ENCODE data around the gene PAFAH1B2. TPM values are rescaled to one million over a fixed set of nuclear protein-coding genes. Genes with fewer than 3 reads are reported as not detected.
A peak's percentile ranks its signal among the peaks of the same experiment; 100 is the strongest.

PAFAH1B2 gene
- total RNA-seq, 2 donors from 2014 or later = 72.5 to 126 TPM

GRCh38 chr11:117185736-117186430 is 41.8 kb downstream of the PAFAH1B2 start:
- Histone ChIP-seq H3K27me3 (replicated peaks; ENCODE audit: insufficient read depth) (no peaks in the 10 kb centered on the region), H3K27ac (peak overlapping the region; percentile 50 to 98), H3K9me3 (no peaks in the 10 kb centered on the region), H3K36me3 (peaks cover 12 to 27% of the 10 kb centered on the region in 2 donors), H3K4me1 (replicated peaks) (peaks cover 12% of the 10 kb centered on the region), H3K4me3 (no peak overlapping the region)
- WGBS = 73% methylated on average over 5 of the region's 5 CpGs
- DNase-seq (ENCODE audit: low spot score) = no peak
- TF ChIP-seq CTCF (IDR thresholded peaks at IDR 0.05) (no peak), POLR2A (IDR thresholded peaks at IDR 0.05) (no peak), POLR2AphosphoS5 (IDR thresholded peaks at IDR 0.05) (no peak)
- intact Hi-C loops (cut with DNase I) = no loop called here

- DNase-seq (ENCODE audit: low spot score) = no peak
- WGBS = 92% methylated on average over 4 of the region's 4 CpGs
- Histone ChIP-seq H3K27ac (peak overlapping the region in 1 of 2 donors; percentile 98), H3K36me3 (peaks cover 12 to 27% of the 10 kb centered on the region in 2 donors), H3K4me1 (replicated peaks) (peaks cover 9% of the 10 kb centered on the region), H3K4me3 (no peak overlapping the region), H3K9me3 (no peaks in the 10 kb centered on the region), H3K27me3 (replicated peaks; ENCODE audit: insufficient read depth) (no peaks in the 10 kb centered on the region)
- intact Hi-C loops (cut with DNase I) = no loop called here
- TF ChIP-seq CTCF (IDR thresholded peaks at IDR 0.05) = no peak
Measured at GRCh38 chr11:117186431-117186761, 42.3 kb downstream of the PAFAH1B2 start.

DNA sequence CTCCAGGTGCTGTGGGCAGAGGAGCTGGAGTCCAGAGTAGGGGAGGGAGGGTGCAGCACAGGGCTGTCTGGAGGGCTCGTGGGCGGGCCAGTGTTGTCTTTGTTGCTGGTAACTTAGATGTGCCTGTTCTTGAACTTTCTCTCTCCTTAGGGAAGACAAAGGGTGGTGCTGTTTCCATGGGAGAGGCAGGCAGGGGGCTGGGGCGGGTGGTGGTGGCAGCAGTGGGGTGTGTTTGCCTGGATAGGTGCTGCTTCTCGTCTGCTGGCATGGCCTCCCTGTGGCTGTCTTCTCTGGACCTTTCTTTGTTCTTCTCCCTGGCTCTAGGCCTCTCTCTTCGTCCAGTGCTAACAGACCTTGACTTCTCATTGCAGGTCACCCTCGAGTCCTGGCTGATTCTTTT is 42.9 kb downstream of the PAFAH1B2 start:
- intact Hi-C loops (cut with DNase I) = no loop called here
- peaks cover 5% of the 10 kb centered on the region for H3K4me1 ChIP-seq (replicated peaks)
- no peak overlapping the region for H3K4me3 ChIP-seq
- H3K27ac ChIP-seq = peak overlapping the region in 1 of 2 donors; percentile 98
- H3K9me3 ChIP-seq = no peaks in the 10 kb centered on the region
- H3K36me3 ChIP-seq = peaks cover 14 to 29% of the 10 kb centered on the region in 2 donors
- no peaks in the 10 kb centered on the region for H3K27me3 ChIP-seq (replicated peaks; ENCODE audit: insufficient read depth)
- DNase-seq (ENCODE audit: low spot score) = no peak
- no peak for TF ChIP-seq CTCF (IDR thresholded peaks at IDR 0.05)
- no peak for TF ChIP-seq POLR2A (IDR thresholded peaks at IDR 0.05)
- no peak for TF ChIP-seq POLR2AphosphoS5 (IDR thresholded peaks at IDR 0.05)
- WGBS = 62% methylated on average over 6 of the region's 6 CpGs

DNA sequence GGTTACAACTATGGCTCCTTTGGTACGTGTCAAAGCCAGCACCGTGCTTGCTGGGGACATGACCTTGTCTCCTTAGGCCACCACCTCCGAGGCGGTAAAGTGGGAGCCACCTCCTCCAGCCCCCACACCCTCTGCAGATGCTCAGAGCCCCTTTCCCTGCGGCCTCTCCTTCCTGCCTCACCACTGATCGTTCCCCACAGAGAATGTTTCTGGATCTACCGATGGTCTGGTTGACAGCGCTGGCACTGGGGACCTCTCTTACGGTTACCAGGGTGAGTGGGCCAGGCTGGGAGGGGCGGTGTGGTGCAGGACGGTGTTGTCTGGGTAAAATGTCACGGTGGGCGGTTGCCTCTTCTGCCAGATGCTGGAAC is 43.3 kb downstream of the PAFAH1B2 start:
- no peak for DNase-seq (ENCODE audit: low spot score)
- intact Hi-C loops (cut with DNase I) = no loop called here
- Histone ChIP-seq H3K36me3 (peaks cover 18 to 33% of the 10 kb centered on the region in 2 donors), H3K27me3 (replicated peaks; ENCODE audit: insufficient read depth) (no peaks in the 10 kb centered on the region), H3K27ac (peak overlapping the region in 1 of 2 donors; percentile 98), H3K4me3 (no peak overlapping the region), H3K9me3 (no peaks in the 10 kb centered on the region), H3K4me1 (replicated peaks) (peaks cover 5% of the 10 kb centered on the region)
- 90% methylated on average over 13 of the region's 13 CpGs for whole genome bisulfite sequencing
- no peak for TF ChIP-seq CTCF (IDR thresholded peaks at IDR 0.05)
- TF ChIP-seq POLR2AphosphoS5 (IDR thresholded peaks at IDR 0.05) = no peak
- TF ChIP-seq POLR2A (IDR thresholded peaks at IDR 0.05) = no peak

GRCh38 chr11:117187799-117188481 is 43.9 kb downstream of the PAFAH1B2 start:
- peaks cover 5% of the 10 kb centered on the region for H3K4me1 ChIP-seq (replicated peaks)
- H3K27ac ChIP-seq = peak overlapping the region in 1 of 2 donors; percentile 98
- no peaks in the 10 kb centered on the region for H3K27me3 ChIP-seq (replicated peaks; ENCODE audit: insufficient read depth)
- no peaks in the 10 kb centered on the region for H3K9me3 ChIP-seq
- intact Hi-C loops (cut with DNase I) = no loop called here
- peaks cover 18 to 38% of the 10 kb centered on the region in 2 donors for H3K36me3 ChIP-seq
- no peak for DNase-seq (ENCODE audit: low spot score)
- TF ChIP-seq CTCF (IDR thresholded peaks at IDR 0.05) (no peak), POLR2AphosphoS5 (IDR thresholded peaks at IDR 0.05) (no peak), POLR2A (IDR thresholded peaks at IDR 0.05) (no peak)
- WGBS = 87% methylated on average over 16 of the region's 16 CpGs
- no peak overlapping the region for H3K4me3 ChIP-seq
